HG03460 (cell line): ENCODE measurements around the gene MIPEP.
A peak's percentile ranks its signal among the peaks of the same experiment; 100 is the strongest.
"Not testable (repeated sequence)": the region's sequence is repeated elsewhere in the genome, so short reads cannot be mapped to it uniquely, and the experiment has no call there.

Experiments used
- ATAC-seq: cut with Tn5 transposase; IDR thresholded peaks from one replicate; pipeline ENCODE4 v1.9.1; 2021; ENCODE audit not compliant: unreplicated experiment

Gene MIPEP

DNA sequence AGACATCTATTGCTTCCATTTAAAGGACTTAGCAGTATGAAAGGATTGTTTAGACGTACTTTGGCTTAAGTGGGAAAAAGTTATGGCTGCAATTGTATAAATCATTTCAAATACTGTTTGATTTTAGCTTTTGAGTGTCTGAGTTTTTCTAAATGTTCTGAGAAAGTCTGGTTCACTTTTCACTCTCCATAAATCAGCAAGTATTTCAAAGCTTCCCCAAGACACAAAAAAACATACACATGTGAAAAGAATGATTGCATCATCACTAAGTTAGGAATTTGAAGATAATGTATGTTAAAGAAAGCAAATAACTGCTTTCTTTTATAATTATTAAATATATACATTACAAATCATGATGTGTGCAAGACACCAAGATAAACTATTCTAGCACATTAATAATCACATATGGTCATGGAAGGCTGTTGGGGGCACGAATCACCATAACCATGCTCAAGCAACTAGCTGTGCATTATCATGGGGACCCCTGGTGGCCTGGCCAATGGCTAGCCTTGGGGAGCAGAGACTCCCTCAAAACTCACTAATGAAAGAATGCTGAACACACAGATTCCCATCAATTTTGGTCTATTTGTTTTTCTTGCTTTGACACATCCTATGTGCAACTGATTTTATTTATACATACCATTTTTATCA lies 111.1 kb downstream of the MIPEP start:
- ATAC-seq = no peak

DNA sequence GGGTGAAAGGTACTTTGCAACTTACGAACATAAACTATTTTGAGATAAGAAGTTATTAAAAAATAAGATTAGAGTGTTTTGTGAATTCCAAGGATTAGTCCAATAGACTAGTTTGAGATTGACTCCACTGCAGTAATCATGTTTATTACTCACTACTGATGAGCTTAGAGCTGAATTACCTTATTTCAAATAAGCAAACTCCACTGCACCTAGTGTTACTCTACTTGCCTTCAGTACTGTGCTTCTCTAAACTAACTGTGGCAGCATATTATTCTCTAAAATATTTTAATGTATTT lies 111.7 kb downstream of the MIPEP start:
- ATAC-seq = no peak

DNA sequence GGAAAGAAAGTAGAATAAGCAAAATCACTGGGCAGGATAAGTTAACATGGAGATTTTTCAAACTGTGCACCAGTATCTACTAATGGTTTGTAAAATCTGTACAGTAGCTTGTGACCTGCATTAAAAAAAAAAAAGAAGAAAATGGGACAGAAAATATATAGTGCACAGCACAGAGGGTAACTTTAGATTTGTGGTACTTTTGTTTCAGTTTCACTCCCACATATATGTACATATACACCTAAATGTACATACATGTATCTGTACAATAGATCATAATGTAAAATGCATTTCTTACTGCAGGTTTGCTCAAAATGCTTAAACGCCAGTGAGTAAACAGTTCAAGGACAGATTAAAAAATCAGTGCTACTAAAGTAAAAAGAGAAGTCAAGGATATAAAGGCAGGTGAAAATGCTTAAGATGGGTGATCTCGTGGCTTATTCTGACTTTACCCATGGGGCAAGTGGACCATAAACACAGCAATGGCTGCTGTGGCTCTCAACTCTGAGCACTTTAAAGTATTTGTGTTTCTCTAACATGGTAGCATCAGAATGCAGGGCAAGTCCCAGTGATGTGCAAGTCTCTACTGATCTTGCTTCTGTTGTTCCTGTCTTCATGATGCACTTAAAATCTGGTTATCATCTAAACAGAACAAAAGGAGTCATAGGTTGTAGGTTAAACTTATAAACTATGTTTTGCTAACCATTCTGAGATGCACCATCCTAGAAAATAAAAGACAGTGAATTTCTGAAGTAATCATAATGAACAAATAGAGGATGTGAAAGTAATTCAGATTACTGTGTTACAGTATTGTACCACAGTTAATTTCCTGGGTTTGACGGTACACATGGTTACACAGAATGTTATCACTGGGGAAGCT lies 112.3 kb downstream of the MIPEP start:
- ATAC-seq = peak; percentile 97

DNA sequence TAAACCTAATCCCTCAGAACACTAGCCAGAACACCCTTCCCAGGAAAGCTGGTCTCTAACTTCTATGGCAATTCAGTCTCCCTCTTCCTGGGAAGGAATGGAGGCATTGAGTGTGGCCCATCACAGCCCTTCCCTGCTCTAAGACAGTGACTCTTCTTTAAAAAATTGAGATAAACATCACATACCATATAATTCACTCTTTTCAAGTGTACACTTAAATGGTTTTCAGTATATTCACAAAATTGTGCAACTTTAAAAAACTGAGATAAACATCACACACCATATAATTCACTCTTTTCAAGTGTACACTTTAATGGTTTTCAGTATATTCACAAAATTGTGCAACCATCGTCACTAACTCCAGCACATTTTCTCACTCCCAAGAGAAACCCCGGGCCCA lies 116.5 kb downstream of the MIPEP start:
- ATAC-seq = no peak

DNA sequence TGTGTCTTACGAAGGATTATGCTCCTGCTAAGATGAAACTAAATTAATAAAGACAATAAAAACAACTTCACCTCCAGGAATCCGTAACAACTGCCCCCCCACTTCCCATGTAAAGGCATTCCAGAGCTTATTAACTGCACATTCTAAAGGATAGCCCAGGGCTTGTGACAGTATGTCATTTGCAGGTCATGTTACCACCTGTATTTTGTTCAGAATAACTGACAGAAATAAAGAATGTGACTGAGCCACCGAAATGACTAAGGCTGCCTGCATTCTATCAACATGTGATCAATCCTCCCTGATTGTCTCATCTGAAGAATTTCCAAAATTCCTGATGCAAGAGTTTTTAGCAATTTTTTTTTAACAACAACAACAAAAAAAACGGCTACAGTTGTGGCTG lies 117.2 kb downstream of the MIPEP start:
- no peak for ATAC-seq

DNA sequence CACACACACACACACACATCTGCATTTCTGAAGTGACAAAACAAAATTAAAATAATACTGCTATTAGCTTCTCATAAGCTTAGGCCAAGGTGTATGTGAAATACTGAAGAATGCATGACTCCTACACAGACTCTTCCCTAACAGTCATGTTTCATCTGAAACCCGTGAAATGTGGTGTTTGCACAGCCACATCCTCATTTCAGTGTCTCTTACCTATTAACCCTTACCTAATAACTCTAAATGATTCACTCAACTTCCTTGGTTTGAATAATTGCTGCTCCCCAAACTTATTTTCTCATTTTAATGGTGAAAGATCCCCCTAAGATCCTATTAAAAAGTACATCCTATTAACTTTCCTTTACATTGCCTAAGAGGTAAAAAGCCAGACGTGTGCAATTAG lies 117.6 kb downstream of the MIPEP start:
- ATAC-seq = peak; percentile 95

DNA sequence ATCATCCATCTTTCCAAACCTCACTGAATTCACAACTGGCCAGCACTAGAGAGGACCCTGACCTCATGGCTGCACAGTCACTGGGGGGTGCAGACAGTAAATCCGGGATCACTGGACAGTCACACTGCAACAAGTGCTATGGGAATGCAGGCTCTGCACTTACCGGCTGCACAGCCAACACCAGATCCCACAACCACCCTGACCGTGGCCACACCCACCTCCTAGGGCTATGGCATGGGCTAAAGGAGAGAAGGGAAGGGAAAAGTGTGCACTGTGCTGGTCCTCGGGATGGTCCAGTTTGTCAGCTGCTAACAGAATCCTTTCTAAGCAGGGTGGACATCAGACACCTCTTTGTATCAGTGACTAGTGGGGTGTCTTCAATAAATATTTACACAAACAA lies 118.2 kb downstream of the MIPEP start:
- ATAC-seq = no peak

DNA sequence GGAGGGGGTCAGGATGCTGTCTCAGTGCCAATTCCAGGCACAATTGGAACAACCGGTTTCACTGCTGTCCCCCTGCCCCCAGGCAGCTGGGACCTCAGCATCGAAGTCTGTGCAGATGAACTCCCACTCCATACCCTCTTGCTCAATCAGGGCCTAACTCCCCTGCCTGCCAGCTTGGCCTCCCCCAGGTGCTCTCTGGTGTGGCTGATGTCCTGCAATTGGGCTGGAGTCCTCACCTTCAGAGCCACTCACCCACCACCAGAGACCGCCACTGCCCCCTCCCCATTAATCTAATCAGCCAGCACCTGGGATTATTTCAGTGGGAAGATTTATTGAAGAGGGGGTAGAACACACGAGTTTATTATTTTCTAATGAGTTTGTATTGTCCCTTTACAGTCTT lies 118.8 kb downstream of the MIPEP start:
- no peak for ATAC-seq

DNA sequence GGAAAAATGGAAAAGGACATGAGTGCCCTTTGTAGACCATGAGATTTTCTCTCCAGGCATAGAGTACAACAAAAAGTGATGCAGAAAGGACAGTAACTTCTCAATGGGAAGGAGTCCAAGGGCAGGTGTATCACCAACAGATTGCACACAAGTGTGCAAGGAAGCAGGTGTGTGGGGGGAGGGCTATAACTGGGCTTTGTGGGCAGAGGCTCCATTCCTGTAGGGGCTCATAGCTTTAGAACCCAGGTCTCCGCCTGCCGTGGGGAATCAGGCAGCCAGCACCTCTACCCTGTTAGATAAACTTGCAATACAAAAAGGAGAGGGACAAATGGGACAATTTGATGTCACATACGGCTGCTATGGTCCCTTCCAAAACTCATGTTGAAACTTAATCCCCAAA lies 119.8 kb downstream of the MIPEP start:
- ATAC-seq = no peak

DNA sequence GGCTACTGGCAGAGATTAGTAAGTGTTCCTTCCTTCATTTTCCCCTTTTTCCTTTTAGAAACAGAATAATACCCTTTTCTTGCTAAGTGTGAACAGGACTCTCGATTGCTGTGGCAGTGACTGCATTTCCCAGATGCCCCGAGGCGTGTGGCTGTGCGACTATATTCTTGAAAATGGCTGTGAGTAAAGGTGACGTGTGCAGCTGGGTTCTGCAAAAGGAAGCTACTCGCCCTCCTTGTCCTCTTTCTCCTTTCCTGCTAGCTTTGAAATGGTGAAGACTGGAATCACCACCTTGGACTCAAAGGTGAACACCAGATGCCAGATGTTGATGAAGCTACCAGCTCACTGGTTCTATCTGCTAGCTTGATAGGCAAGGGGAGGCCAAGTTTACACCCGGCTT lies 121.4 kb downstream of the MIPEP start:
- no peak for ATAC-seq

DNA sequence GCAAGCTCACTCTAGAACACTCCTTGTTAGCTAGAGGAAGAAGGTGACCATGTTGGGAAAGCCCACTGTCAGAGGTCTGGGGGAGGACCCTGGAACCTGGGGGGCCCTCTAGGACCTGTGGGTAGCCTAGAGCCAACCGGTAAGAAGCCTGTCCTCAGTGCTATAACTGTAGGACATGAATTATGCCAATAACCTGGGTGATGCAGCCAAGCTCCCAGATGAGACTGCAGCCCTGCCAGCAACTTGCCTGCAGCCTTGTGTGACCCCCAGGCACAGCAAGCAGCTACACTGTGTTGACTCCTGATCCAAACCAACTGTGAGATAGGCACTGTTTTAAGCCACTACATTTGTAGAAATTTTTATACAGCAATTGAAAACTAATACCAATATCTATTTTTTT lies 122.3 kb downstream of the MIPEP start:
- ATAC-seq = no peak

DNA sequence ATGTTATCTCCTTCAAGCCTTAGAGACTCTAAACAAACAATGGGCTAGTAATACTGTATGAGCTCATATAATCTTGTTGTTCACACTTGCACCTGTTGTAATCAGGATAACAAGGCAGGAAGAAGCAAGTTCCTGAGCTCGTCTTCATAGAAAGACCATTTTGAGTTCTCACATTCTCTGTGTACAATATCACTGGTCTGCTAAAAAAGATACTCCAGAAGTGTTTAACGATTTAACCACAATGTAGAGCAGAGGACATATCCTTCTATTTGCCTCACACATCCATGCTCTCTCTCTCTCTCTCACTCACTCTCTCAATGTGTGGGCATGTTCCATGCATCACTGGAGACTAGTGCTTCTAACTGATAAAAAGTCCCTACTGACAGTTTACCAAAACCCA lies 122.9 kb downstream of the MIPEP start:
- ATAC-seq = no peak

DNA sequence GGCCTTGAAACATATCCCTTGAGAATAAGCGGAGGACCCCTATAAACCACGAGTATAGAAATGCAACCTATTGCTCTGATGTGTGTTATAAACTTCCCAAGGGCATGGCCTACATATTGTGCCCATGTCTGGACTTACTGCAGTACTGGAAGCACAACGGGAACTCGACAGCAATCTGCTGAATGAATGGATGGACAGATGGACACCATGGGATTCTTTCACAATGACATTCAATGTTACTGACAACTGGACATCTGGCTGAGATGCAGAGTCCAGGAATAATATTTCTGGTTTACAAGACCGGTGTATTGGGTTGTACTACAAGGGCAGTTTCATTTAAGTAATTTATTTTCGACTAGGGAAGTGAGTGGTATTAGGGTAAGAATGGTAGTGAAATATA lies 123.7 kb downstream of the MIPEP start:
- ATAC-seq = no peak

DNA sequence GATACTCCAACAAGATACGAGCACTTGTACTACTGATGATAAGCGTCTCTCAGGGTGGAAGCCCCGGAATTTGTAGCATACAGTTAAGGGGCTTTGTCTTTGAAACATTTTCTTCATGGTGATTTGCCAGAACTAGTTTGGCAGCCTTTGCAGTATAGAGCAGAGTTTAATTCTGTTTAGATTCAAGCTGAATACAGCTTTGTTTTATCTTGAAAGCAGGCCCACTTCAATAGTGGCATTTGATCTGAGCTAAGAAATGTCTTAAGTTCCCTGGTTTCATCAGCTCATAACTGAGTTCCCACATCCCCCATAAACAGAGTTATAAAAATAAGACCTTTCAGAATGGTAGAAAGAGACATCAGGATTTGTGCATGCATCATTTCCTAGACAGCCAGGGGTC lies 125.9 kb downstream of the MIPEP start:
- no peak for ATAC-seq

DNA sequence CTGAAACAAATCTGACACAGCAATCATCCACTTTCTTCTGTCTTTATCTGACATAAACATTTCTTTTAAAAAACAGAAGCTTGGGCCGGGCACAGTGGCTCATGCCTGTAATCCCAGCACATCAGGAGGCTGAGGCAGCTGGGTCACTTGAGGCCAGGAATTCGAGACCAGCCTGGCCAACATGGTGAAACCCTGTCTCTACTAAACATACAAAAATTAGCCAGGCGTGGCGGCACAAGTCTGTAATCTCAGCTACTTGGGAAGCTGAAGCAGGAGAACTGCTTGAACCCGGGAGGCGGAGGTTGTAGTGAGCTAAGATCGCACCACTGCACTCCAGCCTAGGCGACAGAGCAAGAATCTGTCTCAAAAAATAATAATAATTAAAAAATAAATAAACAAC lies 127.4 kb downstream of the MIPEP start:
- ATAC-seq = not testable (repeated sequence)

DNA sequence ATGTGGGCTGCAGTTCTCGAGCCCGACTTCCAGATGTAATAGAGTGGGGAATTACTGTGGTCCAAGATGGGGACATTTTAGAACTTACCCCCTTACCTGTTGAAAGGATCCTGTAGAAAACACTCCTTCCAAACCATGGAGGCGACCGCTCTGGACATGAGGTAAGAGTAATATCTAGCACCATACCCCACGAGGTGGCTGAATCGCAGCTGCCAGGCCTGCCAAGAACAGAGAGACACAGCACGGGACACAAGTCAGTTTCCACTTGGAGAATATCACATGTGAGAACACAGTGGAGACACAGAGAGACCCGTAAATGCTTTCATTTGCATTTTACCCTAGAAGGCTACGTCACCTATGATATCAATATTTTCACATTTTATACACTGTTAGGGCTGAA lies 129.2 kb downstream of the MIPEP start:
- ATAC-seq = no peak

DNA sequence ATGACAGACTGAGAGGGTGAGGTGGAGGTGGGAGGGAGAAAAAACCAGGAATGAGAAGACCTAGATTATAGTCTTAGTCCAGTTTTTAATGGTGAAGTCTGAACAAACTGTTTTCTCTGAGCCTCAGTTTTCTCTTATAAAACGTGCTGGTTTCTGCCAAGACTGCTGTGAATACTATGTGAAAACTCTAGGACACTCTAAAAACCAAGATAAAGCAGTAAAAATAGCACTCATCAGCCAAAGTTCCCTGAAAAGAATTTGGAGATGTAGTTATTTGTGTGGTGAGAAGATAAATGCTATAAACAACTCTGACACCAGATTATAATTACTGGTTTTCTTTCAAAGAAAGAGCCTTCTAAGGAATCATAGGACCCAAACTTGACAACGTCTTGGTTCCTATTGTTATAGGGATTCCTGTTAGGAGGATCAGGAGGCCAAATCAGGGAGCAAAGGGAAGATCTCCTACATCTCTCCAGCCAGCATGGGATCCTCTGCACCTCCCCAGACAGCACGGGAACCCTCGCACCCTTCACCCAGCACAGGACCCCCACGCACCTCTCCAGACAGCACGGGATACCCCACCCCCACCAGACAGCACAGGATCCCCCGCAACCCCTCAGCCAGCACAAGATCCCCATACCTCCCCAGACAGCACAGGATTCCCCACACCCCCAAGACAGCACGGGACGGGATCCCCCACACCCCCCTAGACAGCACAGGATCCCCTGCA lies 130.2 kb downstream of the MIPEP start:
- ATAC-seq = no peak

DNA sequence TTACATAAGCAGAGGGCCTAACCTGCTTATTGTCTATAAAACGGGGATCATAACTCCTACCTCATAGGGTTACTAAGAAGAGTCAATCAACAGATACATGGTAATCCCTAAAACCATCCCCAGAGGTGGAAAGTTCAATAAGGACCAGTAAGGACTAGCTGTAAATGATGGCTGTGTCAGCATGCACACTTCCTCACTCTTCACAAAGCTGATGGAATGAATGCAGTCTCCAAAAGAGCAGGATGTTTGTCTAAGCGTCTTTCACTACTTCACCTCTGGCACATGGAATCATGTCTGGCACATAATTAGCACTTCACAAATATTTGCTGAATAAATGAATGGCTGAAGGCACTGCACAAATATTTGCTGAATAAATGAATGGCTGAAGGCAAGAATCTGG lies 134.2 kb downstream of the MIPEP start:
- ATAC-seq = no peak

DNA sequence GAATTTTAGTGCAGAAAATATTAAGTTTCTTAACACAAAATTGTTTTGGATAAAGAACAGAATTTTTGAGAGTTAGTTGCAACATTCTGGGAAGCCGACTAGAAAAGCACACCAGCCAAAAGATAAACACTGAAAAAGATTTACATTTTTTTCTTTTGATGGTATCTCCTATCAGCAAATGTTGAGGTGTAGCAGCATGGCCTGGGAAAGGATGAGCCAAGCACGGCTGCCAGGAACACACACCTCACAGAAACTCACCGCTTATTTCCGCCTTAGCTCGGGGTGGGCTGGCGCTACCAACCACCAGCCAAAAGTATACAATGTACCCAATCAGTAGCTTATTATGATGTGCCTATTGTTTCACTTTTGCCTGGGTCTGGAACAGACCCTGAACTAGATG lies 134.7 kb downstream of the MIPEP start:
- ATAC-seq = no peak

DNA sequence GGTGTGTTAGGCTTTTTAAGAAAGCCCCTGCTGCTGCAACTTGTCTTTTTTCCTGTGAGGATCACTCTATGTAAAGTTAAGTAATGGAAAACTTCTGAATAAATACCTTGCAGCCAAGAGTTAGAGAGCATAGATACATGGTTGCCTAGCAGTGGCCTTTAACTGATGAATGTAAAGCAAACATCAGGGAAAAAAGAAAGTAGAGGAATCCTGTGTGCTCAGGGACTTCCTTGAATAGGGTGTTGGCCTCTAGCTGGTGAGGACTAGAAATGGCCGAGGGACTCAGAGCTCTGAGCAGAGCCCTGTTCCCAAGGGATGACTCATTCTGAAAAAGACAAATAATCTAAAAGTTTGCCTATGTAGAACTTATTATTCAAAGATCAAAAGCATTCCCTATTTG lies 135.7 kb downstream of the MIPEP start:
- no peak for ATAC-seq

DNA sequence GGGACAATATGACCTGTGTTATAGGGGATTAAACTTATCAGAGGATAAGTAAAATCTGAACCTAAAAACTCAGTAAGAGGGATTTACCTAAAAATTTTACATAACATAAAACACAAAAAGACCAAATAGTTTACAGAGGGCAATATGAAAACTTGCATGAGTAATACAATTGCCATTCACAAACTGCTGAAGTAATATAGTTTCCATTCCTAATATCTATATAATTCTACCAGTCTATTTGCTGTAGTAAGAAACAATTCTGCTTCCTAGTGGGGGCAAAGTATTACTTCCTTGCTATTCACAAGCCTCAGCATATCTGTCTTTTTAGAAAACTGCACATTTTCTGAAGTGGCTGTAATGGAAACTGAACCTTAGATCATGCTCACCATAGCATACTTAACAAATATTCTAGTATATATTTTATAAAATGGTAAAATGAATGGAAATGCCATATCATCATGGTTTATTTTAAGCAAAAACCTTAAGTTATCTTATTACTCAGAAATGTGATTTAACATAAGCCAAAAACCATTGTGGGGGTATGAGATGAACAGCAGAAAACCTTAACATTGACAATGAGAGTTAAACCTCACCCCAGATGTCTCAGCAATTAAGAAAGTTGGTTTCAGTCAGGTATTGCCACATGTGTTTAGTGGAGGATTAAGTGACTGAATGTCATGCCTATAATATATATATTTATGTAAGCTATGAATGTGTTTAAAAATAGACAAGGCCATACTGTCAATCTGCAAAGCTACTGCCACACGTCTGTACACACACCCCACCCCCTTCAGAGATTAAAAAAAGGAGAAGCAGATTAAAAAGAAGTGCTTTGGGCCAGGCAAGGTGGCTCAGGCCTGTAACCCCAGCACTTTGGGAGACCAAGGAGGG lies 136.8 kb downstream of the MIPEP start:
- ATAC-seq = peak; percentile 69
